Stimulated activated CD8-positive, alpha-beta memory T cell treated with anti-CD3 and anti-CD28 coated beads, Interleukin-7, amount 100 ng/mL, for 24 hours (primary cell): ENCODE results near the gene DCP2.

Source experiments
- DNase-seq: peaks from one replicate; pipeline ENCODE4 v3.0.0-alpha.2; 2020; ENCODE audit warnings: low read depth

The DCP2 gene

GRCh38 chr5:112967520-112968083 lies 9.0 kb upstream of the DCP2 start:
- DNase-seq, result no peak

DNA sequence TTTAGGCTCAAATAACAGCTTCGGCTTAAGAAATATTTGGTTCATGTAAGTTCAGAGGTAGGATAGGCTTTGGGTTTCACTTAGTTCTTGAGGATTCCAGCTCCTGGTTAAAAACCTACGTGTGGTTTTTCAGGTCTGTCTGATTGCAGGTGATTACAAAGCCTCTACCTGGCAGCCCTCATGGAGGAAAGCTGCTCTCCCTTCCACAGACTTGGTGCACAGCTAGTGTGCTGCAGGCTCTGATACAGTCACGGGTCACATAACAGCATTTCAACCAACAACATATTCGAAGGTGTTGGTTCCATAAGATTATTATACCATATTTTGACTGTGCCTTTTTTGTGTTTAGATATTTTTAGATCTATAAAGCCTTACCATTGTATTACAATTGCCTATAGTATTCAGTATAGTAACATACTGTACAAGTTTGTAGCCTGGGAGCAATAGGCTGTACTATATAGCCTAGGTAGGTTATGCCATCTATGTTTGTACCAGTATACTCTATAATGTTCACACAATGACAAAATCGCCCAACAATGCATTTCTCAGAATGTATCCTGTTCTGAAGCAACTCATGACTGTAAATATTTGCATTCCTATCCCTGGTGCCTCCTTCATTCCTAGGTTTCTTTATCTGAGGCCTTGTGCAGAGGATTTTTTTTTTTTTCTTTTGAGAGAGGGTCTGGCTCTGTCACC lies 8.0 kb upstream of the DCP2 start:
- no peak for DNase-seq

DNA sequence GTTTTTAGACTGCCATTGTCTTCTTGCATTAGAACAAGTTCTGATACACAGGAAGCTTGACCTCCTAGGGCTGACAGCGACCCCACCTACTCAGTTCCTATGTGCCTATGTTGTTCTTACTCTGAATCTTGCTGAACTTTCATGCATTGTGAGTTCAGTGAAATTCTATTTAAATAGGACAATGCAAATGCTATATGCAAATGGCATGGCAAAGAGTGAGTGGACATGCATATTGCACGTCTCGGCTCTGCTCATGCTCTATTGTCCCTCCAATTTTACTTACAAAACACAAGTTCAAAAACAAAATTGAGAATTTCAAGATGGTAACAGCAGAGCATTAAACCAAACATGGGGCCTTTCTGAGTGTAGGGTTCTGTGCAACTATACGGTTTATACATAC lies 5.3 kb upstream of the DCP2 start:
- no peak for DNase-seq

DNA sequence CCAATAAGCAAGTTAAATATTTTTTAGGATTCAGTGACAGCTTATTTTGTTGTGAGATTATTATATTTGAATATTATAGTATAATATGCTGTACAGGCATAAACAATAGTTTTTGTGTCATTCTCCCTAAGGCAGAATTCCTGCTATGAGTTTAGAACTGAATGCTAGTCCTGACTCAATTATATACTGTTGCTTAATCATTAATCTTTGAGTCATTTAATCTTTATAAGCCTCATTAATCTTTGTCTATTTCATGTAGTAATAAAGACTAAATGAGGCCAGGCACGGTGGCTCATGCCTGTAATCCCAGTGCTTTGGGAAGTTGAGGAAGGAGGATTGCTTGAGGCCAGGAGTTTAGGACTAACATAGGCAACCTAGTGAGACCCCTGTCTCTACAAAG lies 3.6 kb upstream of the DCP2 start:
- DNase-seq, result no peak

- no peak for DNase-seq
Measured at GRCh38 chr5:112973904-112974303, 2.7 kb upstream of the DCP2 start.

- no peak for DNase-seq
Measured at GRCh38 chr5:112974901-112975300, 1.7 kb upstream of the DCP2 start.

DNA sequence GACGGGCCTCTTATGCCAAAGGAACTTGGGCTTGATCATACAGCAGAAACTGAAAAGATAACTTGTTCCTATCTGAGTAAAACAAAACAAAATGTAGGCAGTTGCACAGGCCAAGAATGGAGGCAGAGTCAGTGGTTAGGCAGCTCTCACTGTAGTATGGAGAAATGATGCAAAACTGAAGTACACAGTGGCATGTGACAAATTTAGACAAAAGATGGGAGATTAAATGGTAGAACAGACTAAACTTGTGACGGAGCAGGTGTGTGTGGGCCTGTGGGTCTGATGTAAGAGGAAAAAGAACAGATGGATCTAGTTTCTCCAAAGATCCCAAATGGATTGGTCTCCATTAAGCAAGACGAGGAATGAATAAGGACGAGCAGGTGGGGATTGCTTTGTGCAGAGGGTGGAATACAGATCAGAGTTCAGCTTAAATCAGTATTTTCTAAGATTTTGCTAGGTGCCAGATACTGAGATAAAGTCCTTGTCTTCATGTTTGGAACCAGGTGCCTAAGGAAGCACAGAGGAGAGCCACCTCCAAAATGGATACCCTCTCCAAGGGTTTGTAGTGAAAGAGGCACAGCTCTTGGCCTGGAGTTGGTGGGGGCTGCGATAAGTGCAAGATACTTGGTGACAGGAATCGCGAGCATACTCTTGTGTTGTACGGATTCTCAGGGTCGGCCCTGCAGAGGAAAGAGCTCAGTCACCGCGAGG lies 722 bp upstream of the DCP2 start:
- DNase-seq, result no peak

DNA sequence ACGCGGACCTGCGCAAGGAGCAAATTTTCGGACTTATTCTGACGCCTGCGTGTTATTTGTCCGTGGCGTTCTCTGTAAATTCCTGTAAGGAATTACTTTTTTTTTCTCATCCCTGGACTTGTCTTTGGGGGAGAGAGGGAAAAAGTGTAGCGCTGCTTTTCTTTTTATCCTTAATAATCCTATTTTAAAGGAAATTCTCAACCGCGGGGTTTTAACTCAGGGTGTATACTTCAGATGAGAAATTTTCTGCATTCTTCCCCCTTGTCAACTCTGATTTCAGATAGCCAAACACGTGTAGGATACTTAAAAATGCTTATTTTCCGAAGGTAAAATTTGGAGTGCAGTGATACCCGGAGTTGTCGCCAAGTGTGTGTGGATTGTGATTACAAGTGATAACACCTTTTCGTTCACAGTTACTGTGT lies 853 bp downstream of the DCP2 start:
- no peak for DNase-seq

- no peak for DNase-seq
Measured at GRCh38 chr5:112978836-112979235, 2.2 kb downstream of the DCP2 start.

GRCh38 chr5:112979723-112980122 lies 3.1 kb downstream of the DCP2 start:
- no peak for DNase-seq

GRCh38 chr5:112983363-112983762 lies 6.8 kb downstream of the DCP2 start:
- DNase-seq, result no peak

- no peak for DNase-seq
Measured at GRCh38 chr5:112986224-112986623, 9.6 kb downstream of the DCP2 start.

DNA sequence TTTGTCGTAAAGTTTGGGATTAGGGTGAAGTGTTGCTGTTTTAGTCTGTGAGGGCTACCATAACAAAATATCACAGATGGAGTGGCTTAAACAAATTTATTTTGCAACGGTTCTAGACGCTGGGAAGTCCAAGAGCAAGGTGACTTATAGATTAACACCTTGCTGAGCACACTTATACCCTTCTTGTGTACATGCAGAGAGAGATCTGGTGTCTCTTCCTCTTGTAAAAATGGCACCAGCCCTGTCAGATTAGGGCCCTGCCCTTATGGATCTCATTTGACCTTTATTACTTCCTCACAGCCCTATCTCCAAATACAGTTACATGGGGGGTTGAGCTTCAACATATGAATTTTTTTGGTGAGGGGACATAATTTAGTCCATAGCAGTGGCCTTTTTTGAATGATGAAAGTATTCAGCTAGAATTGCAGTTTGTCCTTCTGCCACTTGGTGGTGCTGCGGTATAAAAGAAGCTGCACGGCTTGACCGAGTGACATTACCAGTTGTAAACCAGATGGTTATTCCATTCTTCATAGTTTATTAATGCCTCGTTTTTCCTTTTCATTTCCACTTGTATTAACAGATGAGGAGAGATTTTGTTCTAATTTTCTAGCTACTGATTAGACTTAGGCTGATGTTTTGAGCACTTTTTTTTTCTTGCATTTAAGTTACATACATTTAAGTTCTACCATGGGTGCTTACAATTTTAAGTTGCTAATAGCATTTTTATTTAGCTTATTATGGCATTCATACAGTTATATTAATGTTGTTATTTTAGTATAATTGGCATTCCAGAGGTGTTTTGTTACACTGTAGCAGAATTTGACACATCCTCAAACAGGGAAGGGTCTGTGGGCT lies 19.4 kb downstream of the DCP2 start:
- DNase-seq, result peak; percentile 68

DNA sequence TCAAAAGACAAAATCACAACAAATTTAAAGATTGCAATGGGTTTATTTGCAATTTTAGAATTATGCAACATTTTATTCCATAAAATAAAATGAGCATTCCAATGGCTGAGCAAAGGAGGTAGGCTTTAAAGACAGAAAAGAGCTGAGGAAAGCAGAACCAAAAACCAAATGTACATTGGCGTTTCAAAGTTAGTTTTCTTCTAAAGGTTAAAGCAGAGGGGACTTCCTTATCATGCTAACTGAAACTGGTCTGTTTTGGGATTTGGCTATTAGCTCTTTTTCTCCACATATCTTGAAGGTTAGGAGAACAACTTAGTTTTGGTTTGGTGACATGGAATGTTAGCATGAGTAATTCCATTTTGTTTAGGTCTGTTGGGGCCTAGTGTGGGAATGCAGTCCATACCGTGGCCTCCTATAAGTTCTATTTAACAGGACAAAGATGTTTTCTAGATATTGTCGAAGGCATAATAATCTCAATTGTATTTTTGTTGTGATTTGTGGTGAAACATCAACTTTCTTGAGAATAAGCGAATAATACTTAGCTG lies 20.3 kb downstream of the DCP2 start:
- DNase-seq, result no peak

DNA sequence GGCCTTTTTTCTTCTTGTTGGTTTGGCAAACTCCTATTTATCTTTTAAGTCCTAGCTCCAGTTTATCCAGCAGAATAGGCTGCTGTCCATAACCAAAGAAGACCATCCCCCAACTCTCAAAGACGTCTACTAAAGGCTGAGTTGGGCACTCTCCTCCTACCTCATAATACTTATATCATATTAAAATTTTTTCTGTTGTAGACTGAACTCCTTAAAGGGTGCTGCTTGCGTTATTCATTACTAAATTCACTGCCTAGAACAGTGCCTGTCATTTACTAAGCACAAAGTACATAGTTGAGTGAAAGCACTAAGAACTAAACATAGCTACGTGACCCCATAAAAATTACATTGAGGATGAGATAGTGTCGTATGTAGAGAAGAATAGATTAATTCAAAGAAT lies 21.7 kb downstream of the DCP2 start:
- no peak for DNase-seq

GRCh38 chr5:113000466-113000865 lies 23.9 kb downstream of the DCP2 start:
- no peak for DNase-seq

DNA sequence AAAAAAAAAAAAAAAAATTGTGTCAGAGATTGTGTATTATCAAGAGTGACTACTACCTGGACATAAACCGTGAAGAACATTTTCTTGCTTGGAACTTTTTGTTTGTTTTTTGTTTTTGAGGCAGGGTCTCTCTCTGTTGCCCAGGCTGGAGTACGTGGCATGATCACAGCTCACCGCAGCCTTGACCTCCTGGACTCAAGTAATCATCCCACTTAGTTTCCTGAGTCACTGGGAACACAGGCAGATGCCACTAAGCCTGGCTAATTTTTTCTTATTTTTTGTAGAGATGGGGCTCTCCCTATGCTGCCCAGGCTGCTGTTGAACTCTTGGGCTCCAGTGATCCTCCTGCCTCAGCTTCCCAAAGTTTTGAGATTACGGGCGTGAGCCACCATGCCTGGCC lies 25.8 kb downstream of the DCP2 start:
- DNase-seq, result no peak

DNA sequence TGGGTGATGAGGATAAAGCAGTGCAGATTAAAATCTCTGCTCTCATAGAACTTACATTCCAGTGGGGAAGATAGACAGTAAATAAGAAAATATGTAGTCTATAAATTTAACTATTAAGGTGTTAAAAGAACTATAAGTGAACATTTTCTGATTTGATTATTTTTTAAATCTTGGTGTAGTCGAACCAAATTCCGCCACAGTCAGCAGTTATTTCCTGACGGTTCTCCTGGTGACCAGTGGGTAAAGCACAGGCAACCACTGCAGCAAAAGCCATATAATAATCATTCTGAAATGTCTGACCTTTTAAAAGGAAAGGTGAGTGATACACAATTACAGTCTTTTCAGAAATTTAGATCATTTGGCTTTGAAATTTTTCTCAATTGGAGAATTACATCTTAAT lies 27.2 kb downstream of the DCP2 start:
- no peak for DNase-seq

DNA sequence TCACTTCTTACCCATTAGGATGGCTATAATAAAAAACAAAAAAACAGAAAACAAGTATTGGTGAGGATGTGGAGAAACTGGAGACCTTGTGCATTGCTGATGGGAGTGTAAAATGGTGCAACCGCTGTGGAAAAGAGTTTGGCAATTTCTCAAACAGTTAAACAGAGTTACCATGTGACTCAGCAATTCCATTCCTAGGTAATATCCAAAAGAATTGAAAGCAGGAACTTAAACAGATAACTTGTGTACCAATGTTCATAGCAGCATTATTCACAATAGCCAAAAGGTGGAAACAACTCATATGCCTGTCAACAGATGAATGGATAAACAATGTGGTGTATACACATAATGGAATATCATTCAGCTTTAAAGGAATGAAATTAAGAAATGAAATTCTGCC lies 28.9 kb downstream of the DCP2 start:
- DNase-seq, result no peak

- DNase-seq, result no peak
Measured at GRCh38 chr5:113017881-113018635, 41.5 kb downstream of the DCP2 start.

GRCh38 chr5:113020461-113021273 lies 44.1 kb downstream of the DCP2 start:
- no peak for DNase-seq
